GM19324 (cell line): ENCODE results near the gene PET100.

Experiments used
- ATAC-seq: cut with Tn5 transposase; IDR thresholded peaks from one replicate; pipeline ENCODE4 v1.9.1; 2021; ENCODE audit warnings: mild to moderate bottlenecking, moderate library complexity; ENCODE audit not compliant: unreplicated experiment, low FRiP score

The PET100 gene

GRCh38 chr19:7611541-7612279, 17.9 kb upstream of the PET100 start:
- no peak for ATAC-seq

- no peak for ATAC-seq
These were observed 17.0 kb upstream of the PET100 start for GRCh38 chr19:7612282-7613274.

GRCh38 chr19:7614859-7615741, 14.5 kb upstream of the PET100 start:
- ATAC-seq, result no peak

GRCh38 chr19:7617172-7617571, 12.4 kb upstream of the PET100 start:
- ATAC-seq, result no peak

GRCh38 chr19:7617735-7618134, 11.9 kb upstream of the PET100 start:
- ATAC-seq, result no peak

GRCh38 chr19:7618348-7618747, 11.2 kb upstream of the PET100 start:
- no peak for ATAC-seq

GRCh38 chr19:7618771-7619510, 10.7 kb upstream of the PET100 start:
- no peak for ATAC-seq

- ATAC-seq, result no peak
These were observed 9.7 kb upstream of the PET100 start for GRCh38 chr19:7619671-7620441.

GRCh38 chr19:7620442-7621412, 8.9 kb upstream of the PET100 start:
- ATAC-seq, result no peak

- no peak for ATAC-seq
These were observed 6.5 kb upstream of the PET100 start for GRCh38 chr19:7622933-7623685.

GRCh38 chr19:7623725-7624603, 5.6 kb upstream of the PET100 start:
- no peak for ATAC-seq

- no peak for ATAC-seq
These were observed 4.8 kb upstream of the PET100 start for GRCh38 chr19:7624810-7625209.

- no peak for ATAC-seq
These were observed 3.7 kb upstream of the PET100 start for GRCh38 chr19:7625763-7626372.

- ATAC-seq, result no peak
These were observed 2.4 kb upstream of the PET100 start for GRCh38 chr19:7627166-7627565.

GRCh38 chr19:7628589-7629311, 843 bp upstream of the PET100 start:
- no peak for ATAC-seq
